Activated CD4-positive, alpha-beta T cell treated with anti-CD3 and anti-CD28 coated beads, Interleukin-2, amount 50 U/mL, for 4 hours (primary cell): ENCODE results near the gene ACOT8.
"Not testable (repeated sequence)": the region's sequence is repeated elsewhere in the genome, so short reads cannot be mapped to it uniquely, and the experiment has no call there.

Source experiments
- DNase-seq, 2 experiments: peaks; one replicate each; pipeline ENCODE4 v3.0.0-alpha.2; 2020

The ACOT8 gene

DNA sequence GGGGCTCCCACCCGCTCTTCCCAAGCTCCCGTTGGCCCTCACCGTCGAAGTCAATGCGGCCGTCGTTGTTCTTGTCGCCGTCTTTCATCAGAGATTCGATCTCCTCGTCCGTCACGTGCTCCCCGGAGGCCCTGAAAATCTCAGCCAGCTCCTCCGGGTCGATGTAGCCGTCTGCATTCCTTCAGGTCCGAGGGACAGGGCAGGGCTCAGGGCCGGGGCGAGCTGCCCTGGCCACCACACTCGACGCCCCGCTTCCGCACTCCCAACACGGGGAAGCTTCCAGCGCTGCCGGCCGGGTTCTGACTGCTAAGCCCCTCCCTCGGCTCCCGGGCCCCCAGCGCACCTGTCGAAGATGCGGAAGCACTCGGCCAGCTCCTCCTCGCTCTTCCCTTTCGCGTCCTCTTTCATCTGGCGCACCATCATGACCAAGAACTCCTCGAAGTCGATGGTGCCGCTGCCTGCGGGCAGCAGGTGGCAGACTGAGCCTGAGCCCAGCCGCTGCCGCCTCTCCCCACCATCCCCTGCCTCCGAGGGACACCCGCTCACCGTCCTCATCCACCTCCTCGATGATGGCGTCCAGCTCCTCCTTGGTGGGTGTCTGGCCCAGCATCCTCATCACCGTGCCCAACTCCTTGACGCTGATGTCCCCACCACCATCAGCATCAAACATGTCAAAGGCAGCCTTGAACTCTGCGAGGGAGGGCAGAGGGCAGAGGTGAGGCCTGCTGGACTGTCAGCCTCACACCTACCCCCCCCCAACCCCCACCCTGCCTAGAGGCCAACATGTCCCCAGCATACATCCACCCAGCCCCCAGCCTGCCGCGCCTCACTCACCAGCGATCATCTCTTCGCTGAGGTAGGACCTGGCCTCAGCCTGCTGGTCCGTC, 33.0 kb downstream of the ACOT8 start:
- peak; percentile 43 to 50 for DNase-seq

DNA sequence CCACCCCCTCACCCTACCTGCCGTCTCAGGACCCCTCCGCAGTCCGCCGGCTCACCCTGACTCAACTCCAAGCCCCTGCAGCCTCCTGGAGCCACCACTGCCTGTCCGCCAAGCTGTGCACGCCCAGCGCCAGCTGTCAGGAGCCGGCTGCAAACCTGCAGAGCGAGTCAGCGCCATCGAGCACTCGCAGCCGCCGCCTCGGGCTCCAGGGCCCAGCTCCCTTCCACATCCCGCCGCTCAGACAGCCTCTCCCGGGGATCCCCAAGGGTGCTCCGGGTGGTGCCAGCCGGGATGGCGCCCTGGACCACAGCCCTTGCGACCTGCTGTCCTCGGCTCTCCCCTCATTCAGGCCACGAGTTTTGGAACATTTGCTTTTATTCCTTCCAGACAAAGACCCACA, 34.3 kb downstream of the ACOT8 start:
- DNase-seq, result no peak

DNA sequence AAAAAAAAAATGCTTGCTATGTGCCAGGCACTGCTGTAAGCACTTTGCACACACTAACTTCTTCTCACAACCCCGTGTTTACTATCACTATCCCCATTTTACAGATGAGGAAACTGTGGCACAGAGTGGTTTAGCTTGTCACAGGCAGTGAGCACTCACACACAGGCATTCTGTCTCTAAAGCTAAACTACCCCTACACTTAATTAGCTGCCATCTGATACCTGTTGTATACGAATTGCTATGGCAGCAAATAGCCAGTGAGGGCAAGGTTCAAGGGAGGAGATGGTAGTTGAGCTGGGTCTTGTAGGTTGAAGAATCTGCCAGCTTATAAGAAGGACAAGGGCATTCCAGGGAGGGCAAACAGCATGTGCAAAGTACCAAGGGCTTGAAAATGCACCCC, 35.2 kb downstream of the ACOT8 start:
- DNase-seq, result no peak

DNA sequence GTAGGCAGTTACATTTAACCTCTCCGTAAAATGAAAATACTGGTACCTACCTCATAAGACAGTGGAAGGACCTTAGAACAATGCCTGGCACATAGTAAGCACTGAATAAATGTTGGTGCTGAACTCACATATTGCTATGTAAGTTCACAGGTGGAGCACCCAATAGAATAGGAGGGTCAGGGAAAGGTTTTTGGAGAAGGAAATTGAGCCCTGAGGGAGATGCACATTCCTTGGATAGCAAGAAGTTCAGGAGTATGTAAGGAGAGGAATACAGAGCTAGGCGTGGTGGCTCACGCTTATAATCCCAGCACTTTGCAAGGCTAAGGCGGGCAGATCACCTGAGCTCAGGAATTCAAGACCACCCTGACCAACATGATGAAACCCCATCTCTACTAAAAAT, 37.7 kb downstream of the ACOT8 start:
- DNase-seq, result no peak

DNA sequence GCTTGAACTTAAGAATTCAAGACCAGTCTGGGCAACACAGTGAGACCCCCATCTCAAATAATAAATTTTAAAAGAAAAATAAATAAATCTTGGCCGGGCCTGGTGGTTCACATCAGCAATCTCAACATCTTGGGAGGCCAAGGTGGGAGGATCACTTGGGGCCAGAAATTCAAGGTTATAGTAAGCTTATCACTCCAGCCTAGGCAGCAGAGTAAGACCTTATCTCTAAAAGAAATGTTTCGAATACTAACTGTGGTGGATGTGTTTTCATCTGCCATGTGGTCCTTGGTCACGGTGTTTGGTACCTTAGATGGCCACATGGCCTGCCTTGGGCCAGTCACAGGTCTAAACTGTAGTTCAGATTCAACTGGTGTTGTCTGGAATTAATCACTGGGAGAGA, 39.0 kb downstream of the ACOT8 start:
- DNase-seq, result no peak

DNA sequence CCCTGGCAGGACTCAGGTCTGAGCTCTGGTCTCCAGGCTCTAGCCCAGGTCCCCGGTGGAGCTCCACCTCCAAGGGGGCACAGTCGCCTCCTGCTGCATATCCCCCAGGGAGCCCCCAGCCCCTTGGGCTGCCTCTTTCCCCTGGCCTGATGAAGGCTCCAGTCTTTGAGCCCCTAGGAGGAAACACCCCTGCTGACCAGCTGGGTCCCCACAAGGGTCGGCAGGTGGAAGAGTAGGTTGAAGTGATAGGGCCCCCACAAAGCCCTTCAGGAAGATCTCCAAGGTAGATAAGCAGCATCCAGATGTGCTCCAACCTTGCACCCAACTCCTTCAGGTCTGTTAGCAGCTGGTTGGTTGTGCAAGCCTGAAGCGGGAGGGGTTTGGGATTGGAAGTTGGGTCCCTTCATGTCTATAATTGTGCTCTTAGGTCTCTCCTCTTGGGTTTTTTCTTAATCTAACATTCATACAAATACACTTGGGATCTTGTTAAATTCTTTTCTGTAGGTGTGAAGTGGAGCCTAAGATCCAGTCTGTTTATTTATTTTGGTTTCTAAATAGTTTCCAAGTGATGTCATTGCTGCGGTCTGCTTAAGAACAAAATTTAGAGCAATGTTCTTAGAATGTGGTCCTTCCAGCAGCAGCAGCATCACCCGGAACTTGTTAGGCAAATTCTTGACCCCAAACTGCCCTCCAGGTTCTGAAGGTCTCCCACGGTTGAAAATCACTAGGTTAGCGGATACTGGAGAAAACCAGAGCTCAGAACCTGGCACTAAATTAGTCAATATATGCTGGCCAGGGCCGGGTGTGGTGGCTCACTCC, 39.6 kb downstream of the ACOT8 start:
- no peak for DNase-seq

DNA sequence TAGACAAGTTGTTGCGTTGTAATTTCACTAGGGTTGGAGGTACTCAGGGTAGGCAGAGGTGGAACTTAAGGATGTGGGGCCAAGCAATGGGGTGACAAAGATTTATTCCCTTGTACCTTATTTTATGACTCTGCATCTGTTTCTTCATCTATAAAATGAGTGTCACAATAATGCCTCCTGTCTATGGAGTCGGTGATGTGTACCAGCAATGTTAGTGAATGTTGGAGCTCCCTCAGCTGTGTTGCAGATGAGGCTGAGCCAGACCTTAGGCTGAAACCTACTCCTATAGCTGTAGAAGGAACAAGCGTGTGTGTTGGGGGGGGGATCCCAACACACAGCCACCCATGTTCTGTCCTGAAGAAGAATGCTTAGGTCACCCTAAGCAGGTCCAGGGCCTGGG, 40.2 kb downstream of the ACOT8 start:
- DNase-seq, result no peak

DNA sequence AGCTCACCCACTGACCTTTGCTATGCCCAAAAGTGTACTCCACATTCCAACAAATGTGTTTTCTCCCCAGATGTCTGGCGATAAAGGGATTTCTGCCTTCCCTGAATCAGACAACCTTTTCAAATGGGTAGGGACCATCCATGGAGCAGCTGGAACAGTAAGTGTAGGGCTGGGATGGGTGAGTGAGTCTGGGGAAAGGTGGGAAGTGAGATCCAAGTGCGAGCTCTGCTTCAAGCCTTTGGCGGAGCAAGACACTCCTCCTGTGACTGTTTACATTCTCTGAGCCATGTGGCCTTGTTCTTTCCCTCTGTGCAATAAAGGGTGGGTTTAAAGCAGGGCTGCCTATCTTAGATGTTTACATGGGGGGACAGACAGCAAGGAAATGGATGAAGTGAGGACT, 42.9 kb downstream of the ACOT8 start:
- DNase-seq, result no peak

DNA sequence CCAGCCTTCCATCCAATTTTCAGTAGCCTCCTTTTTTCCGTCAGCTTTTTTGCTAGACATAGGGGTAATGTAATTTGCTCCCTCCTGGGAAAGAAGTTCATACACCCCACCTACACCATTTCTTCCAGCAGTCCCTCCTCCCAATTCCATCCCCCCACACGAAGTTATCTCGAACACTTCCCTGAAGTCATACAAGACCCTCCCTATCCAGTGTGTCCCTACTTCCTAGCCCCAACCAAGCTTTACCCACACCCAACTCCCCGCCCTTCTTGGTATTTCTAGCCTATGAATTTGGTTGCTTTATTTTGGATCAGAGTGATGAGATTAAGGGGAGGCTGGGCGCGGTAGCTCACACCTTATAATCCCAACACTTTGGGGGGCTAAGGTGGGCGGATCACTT, 43.7 kb downstream of the ACOT8 start:
- DNase-seq, result no peak

DNA sequence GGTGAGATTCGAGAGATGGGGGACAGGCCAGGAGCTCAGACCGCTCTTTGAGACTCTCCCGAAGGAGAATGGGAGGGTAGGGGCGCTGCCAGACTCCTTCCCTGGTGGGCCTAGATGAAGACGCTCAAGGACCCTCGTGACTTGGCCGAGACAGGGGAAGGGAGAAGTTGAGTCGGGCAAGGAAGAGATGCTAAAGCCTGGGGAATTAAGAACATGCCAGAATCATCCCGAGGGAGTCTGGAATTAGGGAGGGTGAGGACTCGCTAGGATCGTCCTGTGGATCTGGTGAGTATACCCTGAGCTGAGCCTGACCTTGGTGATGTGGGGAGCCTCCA, 44.2 kb downstream of the ACOT8 start:
- no peak for DNase-seq

DNA sequence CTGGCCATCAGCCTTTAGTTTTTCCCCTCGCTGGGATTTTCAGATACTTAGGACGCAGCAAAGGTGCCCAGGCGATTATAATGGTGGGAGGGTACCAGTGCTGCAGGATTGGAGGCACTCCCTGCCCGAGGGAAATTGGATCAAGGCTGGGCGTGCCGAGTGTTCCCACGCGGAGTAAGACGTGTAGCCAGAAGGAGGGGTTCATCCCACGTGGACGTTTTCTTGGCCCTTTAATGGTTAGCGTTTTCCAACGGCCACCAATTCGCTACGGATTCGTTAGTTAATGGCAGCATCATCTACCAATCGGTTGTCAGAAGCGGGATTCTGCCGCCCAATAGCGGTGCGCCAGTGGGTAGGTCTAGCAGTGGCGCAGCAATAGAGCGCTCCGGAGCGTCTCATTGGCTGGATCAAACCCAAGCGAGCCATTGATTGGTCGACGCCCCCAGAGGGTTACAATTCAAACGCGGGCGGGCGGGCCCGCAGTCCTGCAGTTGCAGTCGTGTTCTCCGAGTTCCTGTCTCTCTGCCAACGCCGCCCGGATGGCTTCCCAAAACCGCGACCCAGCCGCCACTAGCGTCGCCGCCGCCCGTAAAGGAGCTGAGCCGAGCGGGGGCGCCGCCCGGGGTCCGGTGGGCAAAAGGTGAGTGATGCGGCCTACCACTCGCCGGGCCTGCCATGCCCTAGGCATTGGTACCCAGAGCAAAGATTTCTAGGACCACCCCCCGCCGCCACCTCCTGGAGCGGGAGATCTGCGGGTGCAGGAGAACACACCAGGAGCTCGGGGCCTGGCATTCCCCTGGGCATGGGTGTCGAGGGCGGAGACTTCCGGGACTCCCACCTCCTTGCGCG, 44.8 kb downstream of the ACOT8 start, which contains the start of gene UBE2C:
Gene UBE2C (plus strand): TSS at position 488 of the 849 bp plus-strand sequence. CDS start 52 bp downstream, at position 540.
- peak; percentile 91 for DNase-seq

DNA sequence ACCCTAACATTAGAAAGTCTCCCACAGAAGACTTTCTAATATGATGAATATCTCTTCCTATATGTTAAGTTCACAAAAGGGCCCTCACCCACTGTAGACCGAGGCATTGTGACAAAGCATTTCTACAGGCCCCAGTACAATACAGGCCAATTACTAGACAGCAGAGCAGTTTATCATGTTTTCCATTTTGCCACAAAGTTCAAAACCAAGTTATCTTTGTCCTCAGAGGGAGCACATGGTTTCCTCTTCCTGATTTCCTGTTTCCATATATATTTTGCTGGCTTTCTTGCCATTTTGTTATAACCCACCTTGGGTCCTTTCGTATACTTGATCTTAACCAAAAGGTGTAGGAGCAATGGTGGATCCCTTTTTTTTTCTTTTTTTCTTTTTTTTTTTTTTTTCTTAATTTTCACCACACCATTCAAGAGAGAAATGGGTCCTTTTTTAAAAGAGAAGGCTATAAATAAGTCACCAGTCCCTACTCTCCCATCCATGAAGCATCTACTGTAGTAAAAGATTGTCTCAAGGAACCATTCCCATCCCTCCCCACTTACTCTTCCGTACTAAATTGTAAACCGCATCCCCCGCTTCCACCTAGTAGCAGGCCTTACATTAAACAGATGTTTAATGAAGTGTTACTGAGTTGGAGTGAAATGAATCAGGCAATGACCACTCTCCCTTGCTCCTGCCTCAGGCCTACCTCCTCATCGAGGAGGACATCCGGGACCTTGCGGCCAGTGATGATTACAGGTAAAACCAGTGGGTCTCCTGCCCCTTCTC, 46.8 kb downstream of the ACOT8 start:
- no peak for DNase-seq

DNA sequence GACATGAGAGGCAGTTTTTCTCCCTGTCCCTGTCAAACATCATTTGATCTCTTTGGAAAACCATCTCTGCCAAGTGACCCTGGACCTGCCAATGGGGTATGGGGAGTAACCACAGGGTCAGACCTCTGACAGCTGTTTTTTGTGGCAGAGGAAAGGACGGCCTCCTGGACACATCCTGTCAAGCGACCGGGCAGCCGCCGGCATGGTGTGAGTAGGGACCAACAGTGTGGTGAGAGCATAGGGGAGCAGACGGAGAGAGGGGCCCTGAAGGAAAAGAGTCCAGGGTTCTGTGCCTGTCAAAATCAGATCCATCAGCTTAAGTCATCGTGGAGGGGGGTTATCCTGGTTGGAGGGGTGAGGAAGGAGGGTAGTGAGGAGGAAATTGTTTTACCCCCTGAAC, 55.3 kb downstream of the ACOT8 start:
- no peak for DNase-seq

DNA sequence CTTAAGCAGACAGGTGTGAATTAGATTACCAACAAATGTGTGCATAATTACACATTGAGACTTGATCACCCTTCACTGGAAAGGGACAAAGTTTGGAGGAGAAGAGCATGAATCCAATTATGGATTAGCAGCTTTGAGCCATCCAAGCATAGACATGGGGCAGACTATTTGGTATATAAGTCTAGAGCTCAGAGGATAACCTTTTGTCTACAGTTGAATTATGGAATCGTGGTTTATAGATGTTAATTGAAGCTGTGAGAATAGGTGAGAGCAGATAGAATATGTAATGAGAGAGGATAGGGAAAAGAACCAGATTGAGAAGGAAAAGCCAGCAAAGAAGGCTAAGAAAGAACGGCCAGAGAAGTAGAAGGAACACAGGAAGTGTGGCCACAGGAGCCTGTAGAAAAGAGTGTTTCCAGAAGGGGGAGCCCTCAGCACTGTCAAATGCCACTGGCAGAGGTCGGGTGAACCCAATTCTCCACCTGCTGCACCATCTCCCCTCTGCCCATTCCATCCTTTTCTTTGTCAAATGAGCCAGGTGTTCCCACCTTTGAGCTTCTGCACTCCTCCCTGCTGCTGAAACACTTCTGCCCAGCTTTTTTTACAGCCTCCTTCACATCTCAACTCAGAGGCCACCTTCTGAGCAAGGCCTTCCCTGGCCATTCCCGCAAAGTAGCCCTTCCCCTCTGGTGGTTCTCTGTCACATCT, 58.1 kb downstream of the ACOT8 start:
- DNase-seq, result peak; percentile 53 to 58

DNA sequence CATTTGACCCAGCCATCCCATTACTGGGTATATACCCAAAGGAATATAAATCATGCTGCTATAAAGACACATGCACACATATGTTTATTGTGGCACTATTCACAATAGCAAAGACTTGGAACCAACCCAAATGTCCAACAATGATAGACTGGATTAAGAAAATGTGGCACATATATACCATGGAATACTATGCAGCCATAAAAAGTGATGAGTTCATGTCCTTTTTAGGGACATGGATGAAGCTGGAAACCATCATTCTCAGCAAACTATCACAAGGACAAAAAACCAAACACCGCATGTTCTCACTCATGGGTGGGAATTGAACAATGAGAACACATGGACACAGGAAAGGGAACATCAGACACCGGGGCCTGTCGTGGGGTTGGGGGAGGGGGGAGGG, 59.2 kb downstream of the ACOT8 start:
- DNase-seq, result not testable (repeated sequence)

DNA sequence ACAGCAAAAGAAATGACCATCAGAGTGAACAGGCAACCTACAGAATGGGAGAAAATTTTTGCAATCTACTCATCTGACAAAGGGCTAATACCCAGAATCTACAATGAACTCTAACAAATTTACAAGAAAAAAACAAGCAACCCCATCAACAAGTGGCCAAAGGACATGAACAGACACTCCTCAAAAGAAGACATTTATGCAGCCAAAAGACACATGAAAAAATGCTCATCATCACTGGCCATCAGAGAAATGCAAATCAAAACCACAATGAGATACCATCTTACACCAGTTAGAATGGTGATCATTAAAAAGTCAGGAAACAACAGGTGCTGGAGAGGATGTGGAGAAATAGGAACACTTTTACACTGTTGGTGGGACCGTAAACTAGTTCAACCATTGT, 59.7 kb downstream of the ACOT8 start:
- not testable (repeated sequence) for DNase-seq

DNA sequence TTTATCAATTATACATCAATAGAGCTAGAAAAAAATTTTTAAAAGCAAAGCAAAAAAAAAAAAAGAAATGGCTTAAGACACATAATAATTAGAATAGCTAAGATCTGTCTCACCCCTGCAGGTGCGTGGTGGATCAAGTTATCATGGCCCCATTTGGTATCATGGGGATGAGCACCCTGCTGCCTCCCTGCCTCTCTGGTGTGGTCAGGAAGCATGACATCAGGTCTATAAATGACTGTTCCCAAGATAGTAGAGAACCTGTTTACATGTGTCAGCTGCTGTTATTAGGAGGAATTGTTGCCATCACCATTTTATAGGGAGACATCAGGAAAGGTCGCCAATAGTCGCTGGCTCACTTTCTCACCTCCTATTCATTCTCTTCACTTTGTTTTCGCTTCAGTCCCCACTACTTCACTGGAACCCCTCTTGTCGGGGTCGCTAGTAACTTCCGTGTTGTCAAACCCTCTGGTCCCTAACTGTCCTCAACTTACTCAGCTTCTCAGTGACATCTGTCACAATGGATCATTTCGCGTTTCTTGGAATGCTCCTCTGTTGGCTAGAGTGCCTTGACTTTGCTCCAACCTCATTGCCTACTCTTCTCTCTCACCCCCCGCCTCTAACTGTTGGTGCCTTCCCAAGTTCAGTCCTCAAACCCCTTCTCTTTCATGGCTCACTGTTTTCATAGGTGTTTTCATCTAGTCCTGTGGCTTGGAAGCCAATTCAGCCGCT, 60.7 kb downstream of the ACOT8 start:
- DNase-seq, result no peak

DNA sequence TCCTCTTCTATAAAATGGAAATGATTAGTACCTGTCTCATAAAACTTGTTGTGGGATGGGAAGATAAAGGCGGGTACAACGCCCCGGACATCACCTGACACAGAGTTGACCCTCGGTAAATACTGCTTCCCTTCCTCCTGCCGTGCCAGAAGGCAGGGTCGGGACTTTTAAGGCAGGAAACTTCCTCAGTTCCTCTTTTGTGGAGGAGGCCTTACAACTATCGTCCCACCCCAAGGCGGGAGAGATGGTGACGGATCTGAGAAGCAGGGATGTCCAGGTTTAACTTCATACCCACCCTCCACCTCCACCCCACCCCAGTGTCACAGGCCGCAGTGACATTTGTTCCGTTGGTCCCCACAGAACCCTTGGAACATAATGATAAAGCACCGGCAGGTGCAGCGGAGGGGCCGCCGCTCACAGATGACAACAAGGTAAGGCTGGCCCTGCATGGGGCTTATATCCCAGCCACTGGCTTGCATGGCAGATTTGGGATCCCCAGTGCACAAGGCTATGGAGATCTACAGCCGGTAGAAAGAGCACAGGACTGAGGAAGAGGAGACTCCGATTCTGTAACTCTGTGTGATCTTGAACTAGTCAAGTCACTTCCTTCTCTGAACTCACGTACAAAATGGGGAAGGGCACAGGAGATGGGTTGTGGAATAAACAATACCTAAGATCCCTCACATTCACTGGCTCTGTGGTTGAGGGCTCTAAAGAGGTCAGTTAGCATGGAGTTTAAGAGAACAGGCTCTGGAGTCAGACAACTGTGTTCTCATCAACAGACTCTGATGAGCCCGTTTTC, 64.7 kb downstream of the ACOT8 start:
- DNase-seq, result no peak
